Renal pelvis (tissue), 4 donors: ENCODE results near the gene PRKCE. TPM values are rescaled to one million over a fixed set of nuclear protein-coding genes. Genes with fewer than 3 reads are reported as not detected.

Experiments
- DNase-seq: peaks from one replicate; pipeline ENCODE4 v3.0.0-alpha.2; 2013
- polyA plus RNA-seq, 3 donors: library from polyadenylated mRNA; unstranded; fragments of 120-200 nt; gene quantifications; one replicate each; pipeline ENCODE4 v1.2.1, GENCODE V29; 2013; ENCODE audit not compliant: insufficient read length in 3 of 3

PRKCE gene
- polyA plus RNA-seq, 3 donors: 7.8 to 9.9 (median 7.8) TPM

GRCh38 chr2:45723857-45724256 is 72.4 kb downstream of the PRKCE start:
- DNase-seq: no peak

DNA sequence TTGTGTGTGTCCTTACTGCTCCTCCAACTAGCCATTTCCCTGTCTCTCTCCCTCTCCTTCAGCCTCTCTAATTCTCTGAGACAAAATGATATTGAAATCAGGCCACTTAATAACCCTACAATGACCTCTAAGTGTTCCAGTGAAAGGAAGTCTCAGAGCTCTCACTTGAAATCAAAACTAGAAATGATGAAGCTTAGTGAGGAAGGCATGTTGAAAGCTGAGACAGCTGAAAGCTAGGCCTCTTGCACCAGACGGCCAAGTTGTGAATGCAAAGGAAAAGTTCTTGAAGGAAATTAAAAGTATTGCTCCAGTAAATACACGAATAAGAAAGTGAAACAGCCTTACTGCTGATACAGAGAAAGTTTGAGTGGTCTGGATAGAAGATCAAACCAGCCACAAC is 72.9 kb downstream of the PRKCE start:
- DNase-seq: no peak

DNA sequence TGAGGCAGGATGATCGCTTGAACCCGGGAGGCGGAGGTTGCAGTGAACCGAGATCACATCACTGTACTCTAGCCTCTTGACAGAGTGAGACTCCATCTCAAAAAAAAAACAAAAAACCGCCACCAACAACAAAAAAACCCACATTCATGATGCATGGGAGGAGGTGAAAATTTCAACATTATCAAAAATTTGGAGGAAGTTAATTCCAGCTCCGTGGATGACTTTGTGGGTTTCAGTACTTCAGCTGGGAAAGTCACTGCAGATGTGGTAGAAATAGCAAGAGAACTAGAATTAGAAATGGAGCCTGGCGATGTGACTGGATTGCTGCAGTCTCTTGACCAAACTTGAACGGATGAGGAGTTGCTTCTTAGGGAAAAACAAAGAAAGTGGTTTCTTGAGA is 74.3 kb downstream of the PRKCE start:
- DNase-seq: no peak

DNA sequence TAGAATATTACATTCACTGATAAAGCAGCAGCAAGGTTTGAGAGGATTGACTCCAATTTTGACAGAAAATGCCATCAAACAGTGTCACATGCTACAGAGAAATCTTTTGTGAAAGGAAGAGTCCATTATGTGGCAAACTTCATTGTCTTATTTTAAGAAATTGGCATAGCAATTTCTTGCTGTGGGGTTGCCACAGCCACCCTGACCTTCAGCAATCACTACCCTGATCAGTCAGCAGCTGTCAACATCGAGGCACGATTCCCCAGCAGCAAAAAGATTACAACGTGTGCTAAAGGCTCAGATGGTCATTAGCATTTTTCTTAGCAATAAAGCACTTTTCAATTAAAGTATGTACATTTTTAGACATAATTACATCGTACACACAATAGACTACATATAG is 74.7 kb downstream of the PRKCE start:
- no peak for DNase-seq

- DNase-seq: no peak
These were observed 77.0 kb downstream of the PRKCE start for GRCh38 chr2:45728458-45728942.

GRCh38 chr2:45729753-45730512 is 78.5 kb downstream of the PRKCE start:
- DNase-seq: no peak

GRCh38 chr2:45731141-45731540 is 79.7 kb downstream of the PRKCE start:
- no peak for DNase-seq

DNA sequence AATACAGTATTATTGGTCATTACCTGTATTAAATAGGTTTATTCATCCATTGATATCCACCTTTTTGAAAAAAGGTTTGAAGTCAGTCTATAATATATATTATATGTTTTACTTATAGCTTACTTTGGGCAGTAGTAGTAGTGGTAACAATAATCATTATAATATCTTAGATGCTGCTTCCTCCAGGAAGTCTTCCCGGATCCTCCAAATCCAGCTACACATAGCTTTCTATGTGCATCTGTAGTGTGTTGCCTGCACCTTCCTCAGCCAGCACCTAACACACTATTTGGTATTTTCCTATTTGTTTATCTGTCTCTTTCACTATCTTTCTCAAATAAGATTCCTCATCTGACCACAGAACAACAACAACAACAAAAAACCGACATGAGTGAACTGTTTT is 81.0 kb downstream of the PRKCE start:
- DNase-seq: no peak

- DNase-seq: no peak
These were observed 81.5 kb downstream of the PRKCE start for GRCh38 chr2:45732946-45733345.

GRCh38 chr2:45734336-45734735 is 82.9 kb downstream of the PRKCE start:
- no peak for DNase-seq

GRCh38 chr2:45734952-45735351 is 83.5 kb downstream of the PRKCE start:
- no peak for DNase-seq

DNA sequence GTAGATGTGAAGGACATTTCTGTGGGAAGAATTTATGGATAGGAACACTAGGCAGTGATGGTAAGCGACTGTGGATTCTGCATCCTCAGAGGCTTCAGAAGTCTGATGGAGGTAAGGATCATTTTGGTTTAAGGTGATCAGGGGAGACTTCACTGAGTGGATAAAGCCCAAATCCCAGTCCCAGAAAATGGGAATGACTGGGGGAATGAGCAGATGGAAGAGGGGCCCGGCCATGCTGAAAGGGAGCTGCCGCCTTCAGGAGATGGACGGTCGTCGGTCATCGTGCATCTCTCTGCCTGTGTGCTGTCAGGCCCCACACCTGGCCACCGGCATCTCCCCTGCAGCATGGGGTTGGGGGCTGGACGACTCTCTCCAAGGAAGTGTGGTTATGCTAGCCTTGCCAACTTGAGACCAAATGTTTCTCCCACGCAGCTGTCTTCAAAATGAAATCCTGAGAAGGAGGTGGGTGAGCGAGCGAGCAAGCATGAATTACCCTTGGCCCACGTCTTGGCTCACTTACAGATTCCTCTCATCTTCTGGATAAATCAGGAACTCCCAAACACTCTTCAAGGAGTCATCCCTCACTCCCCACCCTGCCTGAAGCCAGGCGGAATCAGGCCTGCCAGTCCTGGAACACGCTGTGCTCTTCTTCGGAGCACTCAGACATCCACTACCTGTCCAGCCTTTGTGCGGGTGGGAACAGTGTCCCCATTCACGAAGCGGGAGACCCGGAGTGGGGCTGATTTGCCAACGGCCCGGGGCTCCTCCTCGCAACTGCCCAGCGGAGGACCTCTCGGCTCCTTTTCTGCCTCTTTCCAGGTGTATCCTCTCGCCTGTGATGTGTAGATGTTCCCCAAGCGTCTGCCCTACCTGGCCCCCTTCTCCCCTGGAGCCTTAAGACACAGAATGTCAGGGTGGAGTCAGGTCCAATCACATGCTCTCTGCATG is 85.6 kb downstream of the PRKCE start:
- DNase-seq: no peak

GRCh38 chr2:45739796-45740485 is 88.5 kb downstream of the PRKCE start:
- DNase-seq: no peak

DNA sequence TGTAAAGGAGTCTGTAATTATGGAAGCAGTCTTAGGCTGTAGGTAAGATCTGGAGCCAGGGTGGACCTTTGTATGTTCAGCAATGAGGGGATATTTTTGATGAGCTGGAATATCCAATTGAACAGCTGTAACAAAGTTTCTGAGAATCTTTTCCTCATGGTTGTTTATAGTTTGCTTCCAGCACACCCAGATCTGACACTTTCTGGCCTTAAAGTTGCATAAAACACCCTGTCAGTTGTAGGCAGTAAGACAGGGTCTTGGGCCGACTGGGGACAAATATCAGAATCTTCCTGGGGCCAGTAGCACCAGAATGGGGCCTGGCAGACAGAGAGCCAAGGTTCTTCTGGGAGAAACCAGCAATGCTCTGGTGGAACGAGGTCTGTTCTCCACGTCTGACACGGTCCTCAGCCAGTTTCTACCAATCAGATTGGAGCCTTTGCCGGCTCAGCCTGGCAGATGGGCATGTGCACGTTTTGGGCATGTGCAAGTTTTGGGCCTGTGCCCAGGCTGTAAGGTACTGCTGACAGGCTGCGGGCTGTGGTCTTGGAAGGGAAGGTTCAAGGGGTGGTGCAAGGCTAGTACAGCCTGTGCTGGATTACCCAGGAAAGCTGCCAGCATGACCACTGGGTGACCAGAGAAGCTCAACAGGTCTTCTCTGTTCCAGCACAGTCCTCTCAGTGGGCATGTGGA is 89.8 kb downstream of the PRKCE start:
- DNase-seq: no peak

- DNase-seq: no peak
These were observed 92.3 kb downstream of the PRKCE start for GRCh38 chr2:45743531-45744396.

GRCh38 chr2:45745231-45745630 is 93.8 kb downstream of the PRKCE start:
- no peak for DNase-seq

DNA sequence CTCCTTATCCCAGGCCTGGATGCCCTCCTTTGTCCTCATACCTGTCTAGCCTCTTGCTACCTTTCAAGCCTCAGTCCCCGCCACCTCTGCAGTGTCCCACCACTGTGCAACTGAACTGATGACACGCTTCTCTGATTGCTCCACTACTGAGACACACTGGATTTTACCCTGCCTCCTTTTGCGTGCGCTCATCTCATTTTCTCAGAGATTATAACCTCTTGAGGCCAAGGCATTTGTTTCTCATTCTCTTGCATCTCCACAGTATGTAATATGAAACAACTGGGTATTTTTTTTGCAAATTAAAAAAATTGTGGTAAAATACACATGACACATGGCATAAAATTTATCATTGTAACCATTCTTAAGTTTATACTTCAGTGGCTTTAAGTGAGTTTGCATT is 95.4 kb downstream of the PRKCE start:
- DNase-seq: no peak

GRCh38 chr2:45747363-45747762 is 95.9 kb downstream of the PRKCE start:
- DNase-seq: no peak

DNA sequence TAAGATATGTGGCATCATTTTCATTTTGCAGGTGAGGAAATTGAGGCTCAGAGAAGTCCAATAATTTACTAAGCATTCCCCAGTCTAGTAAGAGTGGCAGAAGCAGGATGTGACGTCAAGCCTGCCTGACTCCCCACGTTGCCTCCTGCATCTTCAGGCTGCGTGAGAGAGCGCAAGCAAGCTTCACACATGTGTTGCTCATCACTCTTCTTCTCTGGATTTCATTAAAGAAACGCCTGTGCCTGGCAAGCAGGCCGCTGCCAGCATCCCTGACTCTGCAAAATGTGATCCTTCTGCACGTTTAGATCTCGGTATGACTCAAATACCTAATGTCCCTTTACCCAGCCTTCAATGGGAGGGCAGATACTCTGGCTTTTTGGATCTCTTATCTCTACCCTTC is 96.8 kb downstream of the PRKCE start:
- no peak for DNase-seq

DNA sequence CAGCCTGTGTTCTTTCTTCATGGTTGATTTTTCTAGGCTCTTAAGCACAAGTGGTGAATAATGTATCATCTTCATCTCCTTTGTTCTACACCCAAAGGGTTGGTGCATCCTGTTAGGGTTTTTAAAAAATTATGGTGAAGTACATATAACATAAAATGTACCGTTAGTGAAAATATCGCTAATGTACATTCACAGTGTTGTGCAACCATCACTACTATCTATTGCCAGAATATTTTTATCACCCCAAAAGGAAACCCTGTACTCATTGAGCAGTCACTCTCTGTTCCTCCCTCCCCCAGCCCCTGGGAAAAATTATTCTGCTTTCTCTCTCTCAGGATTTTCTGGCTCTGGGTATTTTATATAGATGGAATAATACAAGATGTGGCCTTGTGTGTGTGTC is 98.5 kb downstream of the PRKCE start:
- no peak for DNase-seq

GRCh38 chr2:45750484-45750883 is 99.0 kb downstream of the PRKCE start:
- DNase-seq: no peak
